Effector memory CD8-positive, alpha-beta T cell (primary cell): ENCODE measurements around the gene PCSK5.

ENCODE experiments used
- ATAC-seq: fragments of 150-1000 bp; cut with Tn5 transposase; replicated peaks from 2 replicates; pipeline ENCODE4 v1.10.0; 2021; ENCODE audit warnings: mild to moderate bottlenecking, moderate library complexity
- DNase-seq, 3 experiments: peaks; one replicate each; pipeline ENCODE4 v3.0.0; 2021
- H3K27ac Mint-ChIP-seq, 2 donors: one replicate each; pipeline ENCODE4 v1.8.0; 2022; ENCODE audit warnings: mild to moderate bottlenecking in 2 of 2, mixed read lengths in 2 of 2, moderate library complexity in 2 of 2
- H3K27me3 Mint-ChIP-seq, 2 donors: one replicate each; pipeline ENCODE4 v1.8.0; 2022; ENCODE audit warnings: mixed read lengths in 2 of 2
- H3K36me3 Mint-ChIP-seq: one replicate; pipeline ENCODE4 v1.8.0; 2022; ENCODE audit warnings: mild to moderate bottlenecking, moderate library complexity, mixed read lengths; ENCODE audit not compliant: insufficient read depth
- H3K4me1 Mint-ChIP-seq, 2 donors: one replicate each; pipeline ENCODE4 v1.8.0; 2022; ENCODE audit warnings: low read depth in 2 of 2, mixed read lengths in 2 of 2
- H3K4me3 Mint-ChIP-seq, 2 donors: one replicate each; pipeline ENCODE4 v1.8.0; 2022; ENCODE audit warnings: mild to moderate bottlenecking in 2 of 2, mixed read lengths in 2 of 2, moderate library complexity in 2 of 2
- H3K9me3 Mint-ChIP-seq, 2 donors: one replicate each; pipeline ENCODE4 v1.8.0; 2022; ENCODE audit warnings: mixed read lengths in 2 of 2

Gene PCSK5

GRCh38 chr9:76213751-76214150 is 323.3 kb downstream of the PCSK5 start:
- no peaks in the 10 kb centered on the region for H3K9me3 Mint-ChIP-seq
- H3K4me1 Mint-ChIP-seq = no peaks in the 10 kb centered on the region
- H3K27me3 Mint-ChIP-seq = peaks cover 0 to 10% of the 10 kb centered on the region in 2 donors
- ATAC-seq (no peak), DNase-seq (no peak)
- H3K27ac Mint-ChIP-seq = no peak overlapping the region
- no peak overlapping the region for H3K4me3 Mint-ChIP-seq
- no peaks in the 10 kb centered on the region for H3K36me3 Mint-ChIP-seq

- Mint-ChIP-seq H3K27ac (no peak overlapping the region), H3K4me1 (no peaks in the 10 kb centered on the region), H3K9me3 (no peaks in the 10 kb centered on the region), H3K4me3 (no peak overlapping the region), H3K27me3 (peaks cover 0 to 10% of the 10 kb centered on the region in 2 donors), H3K36me3 (no peaks in the 10 kb centered on the region)
- no peak for ATAC-seq
- no peak for DNase-seq
Measured at GRCh38 chr9:76215066-76215465, 324.6 kb downstream of the PCSK5 start.

GRCh38 chr9:76216161-76216649 is 325.7 kb downstream of the PCSK5 start:
- DNase-seq = no peak
- Mint-ChIP-seq H3K4me1 (no peaks in the 10 kb centered on the region), H3K27ac (no peak overlapping the region), H3K27me3 (peaks cover 0 to 10% of the 10 kb centered on the region in 2 donors), H3K9me3 (no peaks in the 10 kb centered on the region), H3K4me3 (no peak overlapping the region), H3K36me3 (no peaks in the 10 kb centered on the region)
- no peak for ATAC-seq

- Mint-ChIP-seq H3K4me1 (no peaks in the 10 kb centered on the region), H3K27ac (no peak overlapping the region), H3K9me3 (no peaks in the 10 kb centered on the region), H3K4me3 (no peak overlapping the region), H3K36me3 (no peaks in the 10 kb centered on the region), H3K27me3 (peaks cover 0 to 10% of the 10 kb centered on the region in 2 donors)
- no peak for DNase-seq
- no peak for ATAC-seq
Measured at GRCh38 chr9:76218117-76218885, 327.8 kb downstream of the PCSK5 start.

GRCh38 chr9:76218886-76219445 is 328.5 kb downstream of the PCSK5 start:
- no peak overlapping the region for H3K4me3 Mint-ChIP-seq
- H3K4me1 Mint-ChIP-seq = no peaks in the 10 kb centered on the region
- H3K27ac Mint-ChIP-seq = no peak overlapping the region
- DNase-seq = no peak
- H3K9me3 Mint-ChIP-seq = no peaks in the 10 kb centered on the region
- peaks cover 0 to 10% of the 10 kb centered on the region in 2 donors for H3K27me3 Mint-ChIP-seq
- ATAC-seq = no peak
- H3K36me3 Mint-ChIP-seq = no peaks in the 10 kb centered on the region

GRCh38 chr9:76219560-76220151 is 329.2 kb downstream of the PCSK5 start:
- DNase-seq (no peak), ATAC-seq (no peak)
- no peak overlapping the region for H3K27ac Mint-ChIP-seq
- no peaks in the 10 kb centered on the region for H3K9me3 Mint-ChIP-seq
- no peaks in the 10 kb centered on the region for H3K36me3 Mint-ChIP-seq
- no peaks in the 10 kb centered on the region for H3K4me1 Mint-ChIP-seq
- peaks cover 0 to 10% of the 10 kb centered on the region in 2 donors for H3K27me3 Mint-ChIP-seq
- no peak overlapping the region for H3K4me3 Mint-ChIP-seq

- no peaks in the 10 kb centered on the region for H3K36me3 Mint-ChIP-seq
- ATAC-seq (no peak), DNase-seq (no peak)
- peaks cover 0 to 10% of the 10 kb centered on the region in 2 donors for H3K27me3 Mint-ChIP-seq
- no peak overlapping the region for H3K4me3 Mint-ChIP-seq
- no peak overlapping the region for H3K27ac Mint-ChIP-seq
- H3K4me1 Mint-ChIP-seq = no peaks in the 10 kb centered on the region
- H3K9me3 Mint-ChIP-seq = no peaks in the 10 kb centered on the region
Measured at GRCh38 chr9:76221423-76221822, 330.9 kb downstream of the PCSK5 start.

- Mint-ChIP-seq H3K27me3 (peaks cover 0 to 6% of the 10 kb centered on the region in 2 donors), H3K36me3 (no peaks in the 10 kb centered on the region), H3K9me3 (peaks cover 0 to 2% of the 10 kb centered on the region in 2 donors), H3K4me1 (no peaks in the 10 kb centered on the region), H3K27ac (no peak overlapping the region), H3K4me3 (no peak overlapping the region)
- ATAC-seq (no peak), DNase-seq (no peak)
Measured at GRCh38 chr9:76223749-76224340, 333.4 kb downstream of the PCSK5 start.

GRCh38 chr9:76227156-76227555 is 336.7 kb downstream of the PCSK5 start:
- Mint-ChIP-seq H3K4me3 (no peak overlapping the region), H3K4me1 (no peaks in the 10 kb centered on the region), H3K9me3 (peaks cover 0 to 2% of the 10 kb centered on the region in 2 donors), H3K27me3 (peaks cover 0 to 13% of the 10 kb centered on the region in 2 donors), H3K27ac (no peak overlapping the region), H3K36me3 (no peaks in the 10 kb centered on the region)
- no peak for DNase-seq
- no peak for ATAC-seq

- Mint-ChIP-seq H3K4me1 (no peaks in the 10 kb centered on the region), H3K9me3 (peaks cover 0 to 2% of the 10 kb centered on the region in 2 donors), H3K36me3 (no peaks in the 10 kb centered on the region), H3K4me3 (no peak overlapping the region), H3K27me3 (peaks cover 0 to 13% of the 10 kb centered on the region in 2 donors), H3K27ac (no peak overlapping the region)
- ATAC-seq = no peak
- no peak for DNase-seq
Measured at GRCh38 chr9:76231001-76231400, 340.5 kb downstream of the PCSK5 start.

GRCh38 chr9:76232861-76233489 is 342.5 kb downstream of the PCSK5 start:
- Mint-ChIP-seq H3K4me3 (no peak overlapping the region), H3K27me3 (peaks cover 6 to 9% of the 10 kb centered on the region in 2 donors), H3K27ac (no peak overlapping the region), H3K36me3 (no peaks in the 10 kb centered on the region), H3K4me1 (no peaks in the 10 kb centered on the region), H3K9me3 (peaks cover 0 to 2% of the 10 kb centered on the region in 2 donors)
- ATAC-seq = no peak
- DNase-seq = no peak

- no peak for ATAC-seq
- no peak overlapping the region for H3K27ac Mint-ChIP-seq
- DNase-seq = no peak
- H3K4me3 Mint-ChIP-seq = no peak overlapping the region
- H3K36me3 Mint-ChIP-seq = no peaks in the 10 kb centered on the region
- H3K9me3 Mint-ChIP-seq = no peaks in the 10 kb centered on the region
- no peaks in the 10 kb centered on the region for H3K4me1 Mint-ChIP-seq
- H3K27me3 Mint-ChIP-seq = peaks cover 5 to 6% of the 10 kb centered on the region in 2 donors
Measured at GRCh38 chr9:76240578-76240977, 350.1 kb downstream of the PCSK5 start.

GRCh38 chr9:76245518-76245917 is 355.0 kb downstream of the PCSK5 start:
- no peak for DNase-seq
- no peak for ATAC-seq
- H3K36me3 Mint-ChIP-seq = no peaks in the 10 kb centered on the region
- peaks cover 0 to 2% of the 10 kb centered on the region in 2 donors for H3K9me3 Mint-ChIP-seq
- H3K4me3 Mint-ChIP-seq = no peak overlapping the region
- H3K27ac Mint-ChIP-seq = no peak overlapping the region
- H3K27me3 Mint-ChIP-seq = peaks cover 10 to 15% of the 10 kb centered on the region in 2 donors
- H3K4me1 Mint-ChIP-seq = no peaks in the 10 kb centered on the region
